GM23248 (cell line): Measurements from ENCODE around the gene NELFB.

Experiments used
- EZH2 ChIP-seq: fragments of 200-600 bp; sonication (generic); IDR thresholded peaks from 2 replicates; pipeline ENCODE4 v1.6.1; 2018; ENCODE audit warnings: antibody characterized with exemption, mild to moderate bottlenecking; ENCODE audit not compliant: insufficient read depth, poor library complexity, severe bottlenecking
- EZH2phosphoT487 ChIP-seq: fragments of 200-600 bp; sonication (generic); IDR thresholded peaks from 2 replicates; pipeline ENCODE4 v1.6.1; 2018; ENCODE audit warnings: antibody characterized with exemption, moderate library complexity, mild to moderate bottlenecking, low read depth; ENCODE audit not compliant: insufficient read depth

DNA sequence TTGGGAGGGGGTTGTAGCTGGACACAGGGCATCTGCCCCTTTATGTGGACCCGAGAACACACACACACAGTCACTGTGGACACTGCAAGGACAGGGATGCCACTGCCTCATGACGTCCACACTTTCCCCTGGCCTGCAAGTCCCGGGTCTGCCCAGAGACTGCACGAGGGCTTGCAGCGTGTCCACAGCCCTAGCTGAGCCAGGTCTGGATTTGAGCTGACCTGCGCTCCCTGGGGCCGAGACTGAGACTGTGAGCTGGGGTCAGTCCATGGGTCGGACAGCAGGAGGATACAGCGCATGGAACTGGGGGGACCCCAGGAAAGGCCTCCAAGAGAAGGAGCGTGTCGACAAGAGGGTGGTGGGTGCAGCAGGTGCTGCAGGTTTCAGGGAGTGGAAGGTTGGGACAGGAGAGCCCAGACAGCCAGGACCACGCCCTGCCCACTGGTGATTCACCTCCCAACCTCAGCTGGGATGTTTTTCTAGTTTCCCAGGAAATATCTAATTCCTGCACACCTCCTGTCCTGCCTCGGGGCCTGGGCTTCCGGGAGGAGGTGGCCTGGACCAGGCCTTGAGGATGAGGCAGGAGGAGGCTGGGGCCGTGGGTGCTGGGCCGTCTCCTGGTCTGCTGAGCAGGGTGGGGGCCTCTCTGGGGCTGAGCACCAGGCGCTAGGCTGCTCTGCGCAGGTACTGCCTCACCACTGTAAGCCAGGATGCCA, 28.6 kb upstream of the NELFB start:
- no peak for TF ChIP-seq EZH2phosphoT487
- TF ChIP-seq EZH2 = no peak
